Endothelial cell (in vitro differentiated cells): ENCODE data around the gene EDEM2. TPM values are rescaled to one million over a fixed set of nuclear protein-coding genes. Genes with fewer than 3 reads are reported as not detected.

Source experiments
- DNase-seq: peaks from one replicate; pipeline ENCODE4 v3.0.0; 2021; ENCODE audit warnings: low spot score
- H3K27ac Mint-ChIP-seq: one replicate; pipeline ENCODE4 v1.8.0; 2021; ENCODE audit warnings: mixed read lengths, inconsistent platforms; ENCODE audit not compliant: unreplicated experiment
- H3K27me3 Mint-ChIP-seq: one replicate; pipeline ENCODE4 v1.8.0; 2021; ENCODE audit warnings: mild to moderate bottlenecking, moderate library complexity, mixed read lengths, inconsistent platforms; ENCODE audit not compliant: unreplicated experiment
- H3K36me3 Mint-ChIP-seq: one replicate; pipeline ENCODE4 v1.8.0; 2021; ENCODE audit warnings: mild to moderate bottlenecking, low read depth, mixed read lengths, inconsistent platforms; ENCODE audit not compliant: unreplicated experiment
- H3K4me1 Mint-ChIP-seq: one replicate; pipeline ENCODE4 v1.8.0; 2021; ENCODE audit warnings: mild to moderate bottlenecking, mixed read lengths, inconsistent platforms; ENCODE audit not compliant: unreplicated experiment
- H3K4me3 Mint-ChIP-seq: one replicate; pipeline ENCODE4 v1.8.0; 2021; ENCODE audit warnings: mild to moderate bottlenecking, mixed read lengths, inconsistent platforms; ENCODE audit not compliant: unreplicated experiment
- H3K9me3 Mint-ChIP-seq: one replicate; pipeline ENCODE4 v1.8.0; 2021; ENCODE audit warnings: mixed read lengths, inconsistent platforms; ENCODE audit not compliant: unreplicated experiment
- CTCF ChIP-seq: fragments of 200-600 bp; sonication (generic); IDR thresholded peaks from one replicate; pipeline ENCODE4 v1.5.0; 2021; ENCODE audit warnings: antibody characterized with exemption; ENCODE audit not compliant: unreplicated experiment
- total RNA-seq: library from RNA; stranded (reverse); fragmentation: NEBNext Ultra II Directional; extraction: Animal tissue kit (Norgen Biotek cat#: 25700); gene quantifications from one replicate; pipeline ENCODE4 v1.2.1, GENCODE V29; 2021; ENCODE audit not compliant: unreplicated experiment

The EDEM2 gene
- total RNA-seq, 1 donor from 2014 or later: 43.5 TPM

GRCh38 chr20:35180266-35180665 lies 33.1 kb upstream of the EDEM2 start:
- H3K36me3 Mint-ChIP-seq: peaks cover 57% of the 10 kb centered on the region
- no peak for DNase-seq
- TF ChIP-seq CTCF: no peak
- no peaks in the 10 kb centered on the region for H3K9me3 Mint-ChIP-seq
- no peak overlapping the region for H3K27ac Mint-ChIP-seq
- H3K4me1 Mint-ChIP-seq: peaks cover 7% of the 10 kb centered on the region
- H3K4me3 Mint-ChIP-seq: no peak overlapping the region
- H3K27me3 Mint-ChIP-seq: no peaks in the 10 kb centered on the region

- no peak for DNase-seq
- TF ChIP-seq CTCF: no peak
- Mint-ChIP-seq H3K4me3 (peak overlapping the region; percentile 72), H3K27ac (no peak overlapping the region), H3K36me3 (peaks cover 61% of the 10 kb centered on the region), H3K27me3 (no peaks in the 10 kb centered on the region), H3K9me3 (no peaks in the 10 kb centered on the region), H3K4me1 (peaks cover 10% of the 10 kb centered on the region)
These were observed 32.4 kb upstream of the EDEM2 start for GRCh38 chr20:35179292-35180212.

- no peak for TF ChIP-seq CTCF
- no peak overlapping the region for H3K27ac Mint-ChIP-seq
- no peak for DNase-seq
- H3K27me3 Mint-ChIP-seq: peaks cover 6% of the 10 kb centered on the region
- H3K4me1 Mint-ChIP-seq: peaks cover 39% of the 10 kb centered on the region
- H3K4me3 Mint-ChIP-seq: peak overlapping the region; percentile 59
- H3K9me3 Mint-ChIP-seq: no peaks in the 10 kb centered on the region
- peaks cover 52% of the 10 kb centered on the region for H3K36me3 Mint-ChIP-seq
These were observed 29.0 kb upstream of the EDEM2 start for GRCh38 chr20:35176132-35176531.

- Mint-ChIP-seq H3K36me3 (peaks cover 42% of the 10 kb centered on the region), H3K27me3 (peaks cover 6% of the 10 kb centered on the region), H3K4me3 (peak overlapping the region; percentile 99), H3K9me3 (no peaks in the 10 kb centered on the region), H3K27ac (peak overlapping the region; percentile 61), H3K4me1 (peaks cover 40% of the 10 kb centered on the region)
- DNase-seq: no peak
- no peak for TF ChIP-seq CTCF
These were observed 27.5 kb upstream of the EDEM2 start for GRCh38 chr20:35174458-35175216.
